Activated T-cell treated with anti-CD3 and anti-CD28 coated beads, Interleukin-2, amount 50 U/mL, for 72 hours (primary cell): ENCODE measurements around the gene PRKG1. TPM values are rescaled to one million over a fixed set of nuclear protein-coding genes. Genes with fewer than 3 reads are reported as not detected.

Experiments used
- ATAC-seq, 2 donors: fragments of 150-1000 bp; cut with Tn5 transposase; replicated peaks in 1 of 2; 2 replicates each; pipeline ENCODE4 v1.10.0; 2021; ENCODE audit warnings: moderate library complexity in 2 of 2, mild to moderate bottlenecking in 1 of 2
- DNase-seq, 2 donors: peaks; one replicate each; pipeline ENCODE4 v3.0.0; 2021 to 2022; ENCODE audit warnings: mixed read lengths in 1 of 2
- H3K27ac Mint-ChIP-seq: one replicate; pipeline ENCODE4 v1.8.0; 2022; ENCODE audit warnings: mild to moderate bottlenecking, moderate library complexity, mixed read lengths
- H3K27me3 Mint-ChIP-seq: one replicate; pipeline ENCODE4 v1.8.0; 2022; ENCODE audit warnings: low read depth, mixed read lengths
- H3K36me3 Mint-ChIP-seq, 2 donors: one replicate each; pipeline ENCODE4 v1.8.0; 2022; ENCODE audit warnings: mixed read lengths in 2 of 2, mild to moderate bottlenecking in 1 of 2; ENCODE audit not compliant: insufficient read depth in 2 of 2
- H3K4me1 Mint-ChIP-seq: one replicate; pipeline ENCODE4 v1.8.0; 2022; ENCODE audit warnings: low read depth, mixed read lengths
- H3K4me3 Mint-ChIP-seq, 2 donors: one replicate each; pipeline ENCODE4 v1.8.0; 2022; ENCODE audit warnings: mild to moderate bottlenecking in 2 of 2, mixed read lengths in 2 of 2, moderate library complexity in 2 of 2
- H3K9me3 Mint-ChIP-seq, 2 donors: one replicate each; pipeline ENCODE4 v1.8.0; 2022; ENCODE audit warnings: mixed read lengths in 2 of 2
- total RNA-seq, 2 donors: library from RNA; stranded (reverse); gene quantifications; one replicate each; pipeline ENCODE4 v1.2.3, GENCODE V29; 2022

The PRKG1 gene
- total RNA-seq, 2 donors from 2014 or later: not detected

DNA sequence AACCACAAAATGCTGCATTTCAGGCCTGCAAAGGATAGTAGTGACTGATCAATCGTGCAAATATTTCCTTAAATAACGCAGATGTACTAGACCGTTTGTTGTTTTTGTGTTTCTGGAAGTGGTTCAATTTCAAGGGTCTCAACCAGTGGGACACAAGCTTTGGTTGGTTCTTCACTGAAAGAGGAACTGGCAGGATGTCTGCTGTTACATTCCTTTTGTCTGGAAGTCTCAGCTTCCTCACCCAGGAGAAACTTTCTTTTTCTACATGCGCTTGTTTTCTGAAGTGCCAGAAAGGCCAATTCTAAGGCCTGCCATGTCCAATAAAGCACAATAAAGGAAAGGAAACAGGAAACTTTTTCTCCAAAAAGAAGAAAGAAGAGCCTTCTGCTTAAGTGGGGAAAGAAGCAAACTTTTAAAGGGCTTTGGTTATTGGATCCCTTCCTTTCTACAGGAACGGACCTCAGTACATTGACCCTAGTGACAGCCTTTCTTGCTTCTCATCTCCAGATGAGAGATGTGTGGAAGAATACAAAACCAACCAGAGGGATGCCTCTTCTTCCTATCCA is 1243.9 kb downstream of the PRKG1 start:
- Mint-ChIP-seq H3K36me3 (peaks cover 0 to 5% of the 10 kb centered on the region in 2 donors), H3K4me1 (peaks cover 13% of the 10 kb centered on the region), H3K27ac (no peak overlapping the region), H3K27me3 (peaks cover 31% of the 10 kb centered on the region), H3K4me3 (no peak overlapping the region), H3K9me3 (no peaks in the 10 kb centered on the region)
- DNase-seq (no peak), ATAC-seq (no peak)

DNA sequence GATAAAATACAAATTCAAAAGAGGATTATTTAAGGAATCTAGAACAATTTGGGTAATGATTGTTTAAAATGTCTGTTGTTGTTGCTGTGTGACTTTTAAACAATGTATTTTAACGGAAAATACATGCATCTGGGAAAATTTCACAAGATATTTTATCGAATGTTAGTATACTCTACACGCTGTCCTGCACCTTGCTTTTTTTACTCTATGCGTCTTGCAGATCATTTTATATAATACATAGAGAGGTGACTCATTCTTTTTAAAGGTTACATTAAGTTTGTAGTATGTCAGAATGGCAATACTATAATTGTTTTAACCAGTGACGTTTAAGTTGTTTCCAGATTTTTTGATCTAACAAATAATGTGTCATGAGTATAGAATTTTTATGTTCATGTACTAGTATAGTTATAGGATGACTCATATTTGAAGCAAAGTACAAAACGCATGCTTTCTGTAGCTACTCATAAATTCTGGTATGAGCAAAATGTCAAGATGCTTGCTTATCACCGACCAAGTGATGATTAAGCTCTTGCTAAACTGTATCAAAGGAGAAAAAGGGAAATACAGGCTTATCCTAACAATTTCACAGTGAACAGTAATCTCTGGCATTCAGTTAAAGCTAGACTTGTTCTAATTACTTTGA is 1244.7 kb downstream of the PRKG1 start:
- ATAC-seq (no peak), DNase-seq (no peak)
- H3K4me1 Mint-ChIP-seq: peaks cover 9% of the 10 kb centered on the region
- H3K27me3 Mint-ChIP-seq: peaks cover 25% of the 10 kb centered on the region
- no peak overlapping the region for H3K27ac Mint-ChIP-seq
- no peak overlapping the region for H3K4me3 Mint-ChIP-seq
- H3K36me3 Mint-ChIP-seq: peaks cover 0 to 3% of the 10 kb centered on the region in 2 donors
- no peaks in the 10 kb centered on the region for H3K9me3 Mint-ChIP-seq

DNA sequence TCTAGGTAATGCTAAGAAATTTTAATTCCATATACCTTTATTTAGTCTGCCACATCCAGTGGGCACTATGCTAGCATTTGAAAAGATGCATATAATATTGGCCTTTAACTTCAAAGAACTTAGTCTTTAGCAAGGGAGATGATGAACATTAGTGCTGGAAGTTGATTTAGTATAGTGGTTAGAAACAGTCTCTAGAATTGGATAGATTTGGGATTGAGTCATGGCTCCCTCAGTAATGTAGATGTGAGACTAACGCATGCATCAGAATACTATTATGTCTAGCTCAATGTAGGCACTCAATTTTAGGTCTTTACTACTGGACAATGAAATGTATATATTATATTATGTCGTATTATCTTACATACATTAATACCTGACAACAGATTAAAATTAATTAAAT is 1245.6 kb downstream of the PRKG1 start:
- H3K4me1 Mint-ChIP-seq: peaks cover under 1% of the 10 kb centered on the region
- no peak for ATAC-seq
- no peaks in the 10 kb centered on the region for H3K36me3 Mint-ChIP-seq
- no peak overlapping the region for H3K4me3 Mint-ChIP-seq
- H3K27ac Mint-ChIP-seq: no peak overlapping the region
- H3K9me3 Mint-ChIP-seq: no peaks in the 10 kb centered on the region
- no peak for DNase-seq
- peaks cover 16% of the 10 kb centered on the region for H3K27me3 Mint-ChIP-seq

DNA sequence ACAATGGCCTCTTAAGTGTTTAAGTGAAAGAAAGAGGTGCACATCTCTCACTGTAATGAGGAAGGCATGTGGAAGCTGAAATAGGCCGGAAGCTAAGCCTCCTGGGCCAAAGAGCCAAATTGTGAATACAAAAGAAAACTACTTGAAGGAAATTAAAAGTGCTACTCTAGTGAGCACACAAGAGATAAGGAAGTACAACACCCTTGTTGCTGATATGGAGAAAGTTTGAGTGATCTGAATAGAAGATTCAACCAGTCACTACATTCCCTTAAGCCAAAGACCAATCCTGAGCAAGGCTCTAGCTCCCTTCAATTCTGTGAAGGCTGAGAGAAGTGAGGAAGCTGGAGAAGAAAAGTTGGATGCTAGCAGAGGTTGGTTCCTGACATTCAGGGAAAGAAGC is 1248.0 kb downstream of the PRKG1 start:
- no peak overlapping the region for H3K27ac Mint-ChIP-seq
- no peaks in the 10 kb centered on the region for H3K36me3 Mint-ChIP-seq
- ATAC-seq (no peak), DNase-seq (no peak)
- H3K27me3 Mint-ChIP-seq: no peaks in the 10 kb centered on the region
- H3K9me3 Mint-ChIP-seq: peaks cover 0 to 2% of the 10 kb centered on the region in 2 donors
- H3K4me1 Mint-ChIP-seq: no peaks in the 10 kb centered on the region
- H3K4me3 Mint-ChIP-seq: no peak overlapping the region

DNA sequence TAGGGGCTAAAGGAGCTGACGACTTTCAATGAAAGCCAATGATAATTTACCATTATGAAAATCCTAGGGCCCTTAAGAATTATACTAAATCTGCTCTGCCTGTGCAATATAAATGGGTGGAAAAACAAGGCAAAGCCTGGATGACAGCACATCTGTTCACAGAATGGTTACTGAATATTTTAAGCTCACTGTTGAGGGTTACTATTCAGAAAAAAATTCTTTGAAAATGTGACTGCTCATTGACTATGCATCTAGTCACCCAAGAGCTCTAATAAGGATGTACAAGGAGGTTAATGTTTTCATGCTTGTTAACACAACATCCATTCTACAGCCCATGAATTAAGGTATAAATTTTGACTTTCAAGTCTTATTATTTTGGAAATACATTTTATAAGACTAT is 1248.6 kb downstream of the PRKG1 start:
- no peak for ATAC-seq

DNA sequence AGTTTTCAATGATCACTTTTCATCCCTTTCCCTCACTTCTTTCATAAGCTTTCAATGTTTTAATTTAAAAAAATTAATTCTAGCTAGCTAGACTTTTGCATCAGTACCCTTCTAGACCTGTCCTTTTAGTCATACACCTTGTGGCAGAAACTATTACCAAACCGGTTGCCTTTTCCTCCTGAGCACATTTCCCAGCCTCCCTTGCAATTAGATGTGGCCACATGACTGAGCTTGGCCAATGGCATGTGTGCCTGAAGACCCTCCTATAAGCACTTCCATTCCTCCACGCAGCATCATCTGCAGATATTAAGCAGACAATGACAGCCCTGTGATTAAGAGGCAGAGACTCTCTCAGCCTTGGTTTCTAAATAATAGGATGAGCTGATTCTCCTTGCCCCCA is 1252.1 kb downstream of the PRKG1 start:
- ATAC-seq (no peak), DNase-seq (no peak)
- no peaks in the 10 kb centered on the region for H3K27me3 Mint-ChIP-seq
- no peak overlapping the region for H3K4me3 Mint-ChIP-seq
- no peaks in the 10 kb centered on the region for H3K36me3 Mint-ChIP-seq
- no peak overlapping the region for H3K27ac Mint-ChIP-seq
- H3K4me1 Mint-ChIP-seq: no peaks in the 10 kb centered on the region
- peaks cover 0 to 2% of the 10 kb centered on the region in 2 donors for H3K9me3 Mint-ChIP-seq

More for the DNA sequence above, 1248.6 kb downstream of the PRKG1 start:
- H3K9me3 Mint-ChIP-seq: peaks cover 0 to 2% of the 10 kb centered on the region in 2 donors
- no peaks in the 10 kb centered on the region for H3K4me1 Mint-ChIP-seq
- no peaks in the 10 kb centered on the region for H3K36me3 Mint-ChIP-seq
- H3K4me3 Mint-ChIP-seq: no peak overlapping the region
- no peak for DNase-seq
- H3K27ac Mint-ChIP-seq: no peak overlapping the region
- H3K27me3 Mint-ChIP-seq: no peaks in the 10 kb centered on the region

DNA sequence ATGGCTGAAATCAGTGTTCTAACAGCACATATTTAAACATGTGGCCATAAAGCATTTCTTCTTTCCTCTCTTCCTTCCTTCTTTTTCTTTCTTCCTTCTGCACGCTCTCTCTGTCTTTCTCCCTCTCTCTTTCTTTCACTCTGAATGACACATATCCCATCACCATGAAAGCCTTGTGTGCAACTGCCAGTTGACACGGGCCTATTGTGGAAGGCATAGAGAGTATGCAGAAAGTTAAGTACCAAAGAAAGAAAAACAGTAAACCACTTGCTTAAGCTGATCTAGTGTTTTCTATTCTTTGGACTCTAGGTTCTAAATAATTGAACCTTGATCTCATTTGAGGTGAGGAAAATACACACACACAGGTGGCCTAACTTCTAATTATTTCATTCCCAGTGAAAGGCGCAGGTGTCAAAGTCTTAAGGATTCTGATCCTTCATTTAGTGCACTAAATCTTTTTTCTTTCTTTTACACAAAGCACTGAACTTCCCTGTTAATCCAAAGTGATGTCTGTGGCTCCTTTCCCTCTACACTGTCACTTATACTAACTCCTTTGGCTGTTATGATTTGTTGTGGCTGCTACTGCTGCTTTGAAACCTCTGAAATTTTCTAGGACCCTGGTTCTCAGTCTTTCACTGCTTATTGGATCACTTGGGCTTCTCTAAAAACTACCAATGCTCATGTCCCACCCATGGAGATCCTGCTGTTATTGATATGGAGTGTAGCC is 1257.5 kb downstream of the PRKG1 start:
- H3K4me3 Mint-ChIP-seq: no peak overlapping the region
- no peaks in the 10 kb centered on the region for H3K27me3 Mint-ChIP-seq
- no peak overlapping the region for H3K27ac Mint-ChIP-seq
- DNase-seq: no peak
- no peak for ATAC-seq
- no peaks in the 10 kb centered on the region for H3K9me3 Mint-ChIP-seq
- no peaks in the 10 kb centered on the region for H3K4me1 Mint-ChIP-seq
- no peaks in the 10 kb centered on the region for H3K36me3 Mint-ChIP-seq

DNA sequence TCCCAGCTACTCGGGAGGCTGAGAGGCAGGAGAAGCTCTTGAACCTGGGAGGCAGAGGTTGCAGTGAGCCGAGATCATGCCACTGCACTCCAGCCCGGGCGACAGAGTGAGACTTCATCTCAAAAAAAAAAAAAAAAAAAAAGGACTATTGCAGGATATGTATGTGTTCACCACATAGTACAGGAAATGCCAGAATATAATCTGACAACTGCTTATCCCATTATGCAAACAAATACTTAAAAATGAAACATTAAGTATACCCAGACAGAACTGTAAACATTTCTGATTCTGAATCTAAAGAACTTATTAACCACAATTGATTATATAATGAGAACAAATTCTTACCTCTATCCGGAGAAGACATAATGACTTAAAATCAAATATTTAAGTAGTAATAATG is 1258.5 kb downstream of the PRKG1 start:
- no peaks in the 10 kb centered on the region for H3K4me1 Mint-ChIP-seq
- no peak for ATAC-seq
- no peaks in the 10 kb centered on the region for H3K9me3 Mint-ChIP-seq
- H3K36me3 Mint-ChIP-seq: no peaks in the 10 kb centered on the region
- H3K4me3 Mint-ChIP-seq: no peak overlapping the region
- no peak overlapping the region for H3K27ac Mint-ChIP-seq
- DNase-seq: no peak
- no peaks in the 10 kb centered on the region for H3K27me3 Mint-ChIP-seq

DNA sequence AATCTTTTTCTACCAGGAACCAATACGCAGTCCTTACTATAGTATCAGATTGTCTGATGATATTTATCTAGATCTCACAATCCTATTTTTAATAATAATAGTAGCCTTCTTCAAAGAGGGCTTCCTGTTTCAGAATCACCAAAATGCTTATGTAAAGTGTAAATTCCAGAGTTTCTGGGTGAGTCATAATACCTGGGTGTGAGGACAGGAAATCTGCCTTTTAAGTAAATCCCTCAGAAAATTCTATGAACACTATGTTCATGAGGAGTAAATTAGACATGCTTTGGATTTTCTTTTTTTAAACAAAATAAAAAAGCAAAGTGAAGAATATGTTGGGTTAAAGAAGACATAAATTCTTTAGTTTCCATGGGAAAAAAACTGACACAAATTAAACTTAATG is 1260.3 kb downstream of the PRKG1 start:
- DNase-seq: no peak
- no peak overlapping the region for H3K4me3 Mint-ChIP-seq
- no peak for ATAC-seq
- no peaks in the 10 kb centered on the region for H3K9me3 Mint-ChIP-seq
- no peaks in the 10 kb centered on the region for H3K36me3 Mint-ChIP-seq
- no peak overlapping the region for H3K27ac Mint-ChIP-seq
- H3K4me1 Mint-ChIP-seq: no peaks in the 10 kb centered on the region
- no peaks in the 10 kb centered on the region for H3K27me3 Mint-ChIP-seq

DNA sequence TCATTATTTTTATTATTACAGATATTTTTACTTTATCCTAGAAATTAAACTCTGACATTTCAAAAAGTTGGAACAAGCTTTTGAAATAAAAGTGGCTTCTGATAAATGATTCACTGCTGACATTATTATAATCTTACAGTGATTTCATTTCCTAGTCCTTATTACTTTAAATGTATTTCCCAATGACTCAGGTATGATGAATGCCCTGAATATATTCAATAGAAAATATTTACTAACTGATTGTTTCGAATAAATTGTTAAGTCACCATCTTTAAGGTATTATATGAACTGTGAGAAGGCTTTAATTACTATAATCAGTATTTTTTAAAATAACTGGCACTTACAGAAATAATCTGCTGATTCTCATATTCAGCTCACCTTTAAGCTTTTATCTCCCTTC is 1261.4 kb downstream of the PRKG1 start:
- Mint-ChIP-seq H3K4me3 (no peak overlapping the region), H3K4me1 (no peaks in the 10 kb centered on the region), H3K27ac (no peak overlapping the region), H3K9me3 (no peaks in the 10 kb centered on the region), H3K36me3 (no peaks in the 10 kb centered on the region), H3K27me3 (no peaks in the 10 kb centered on the region)
- no peak for DNase-seq
- ATAC-seq: no peak

DNA sequence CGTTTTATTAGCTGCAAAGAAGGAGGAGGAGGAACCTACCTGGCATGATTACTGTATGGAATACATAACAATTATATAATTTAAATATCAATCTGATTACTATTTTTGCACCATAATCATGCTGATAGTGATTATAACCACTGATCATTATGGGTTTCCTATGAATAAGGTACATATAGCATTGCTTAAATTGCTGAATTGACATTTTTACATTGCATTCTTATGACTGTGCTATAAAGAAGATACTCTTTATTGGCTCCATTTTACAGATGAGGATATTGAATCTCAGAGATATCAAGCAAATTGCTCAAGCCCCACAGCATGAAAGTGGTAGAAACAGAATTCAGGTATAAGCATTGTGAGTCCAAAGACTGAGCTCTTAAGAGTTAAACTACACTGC is 1262.9 kb downstream of the PRKG1 start:
- no peaks in the 10 kb centered on the region for H3K9me3 Mint-ChIP-seq
- no peaks in the 10 kb centered on the region for H3K4me1 Mint-ChIP-seq
- DNase-seq (no peak), ATAC-seq (no peak)
- H3K4me3 Mint-ChIP-seq: no peak overlapping the region
- H3K27ac Mint-ChIP-seq: no peak overlapping the region
- H3K27me3 Mint-ChIP-seq: no peaks in the 10 kb centered on the region
- no peaks in the 10 kb centered on the region for H3K36me3 Mint-ChIP-seq

DNA sequence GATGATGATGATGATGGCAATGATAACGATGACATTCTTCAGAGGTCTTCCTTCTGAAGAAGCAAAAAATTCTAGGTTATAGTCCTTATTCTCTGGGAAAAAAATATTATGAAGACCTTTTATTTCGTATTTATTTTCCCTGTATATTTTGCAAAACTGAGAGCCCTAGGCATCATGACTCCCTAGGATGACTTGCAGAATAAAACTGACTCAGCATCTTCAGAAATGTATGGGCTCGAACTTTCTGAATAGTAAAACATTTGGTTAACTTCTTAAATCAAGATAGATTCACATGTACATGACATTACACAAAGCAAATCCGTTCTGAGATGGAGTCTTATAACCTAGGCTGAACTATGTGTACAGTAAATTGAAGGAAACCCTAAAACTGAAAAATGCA is 1269.2 kb downstream of the PRKG1 start:
- no peak for ATAC-seq
- no peak overlapping the region for H3K4me3 Mint-ChIP-seq
- H3K36me3 Mint-ChIP-seq: no peaks in the 10 kb centered on the region
- no peaks in the 10 kb centered on the region for H3K4me1 Mint-ChIP-seq
- DNase-seq: no peak
- no peak overlapping the region for H3K27ac Mint-ChIP-seq
- H3K9me3 Mint-ChIP-seq: no peaks in the 10 kb centered on the region
- no peaks in the 10 kb centered on the region for H3K27me3 Mint-ChIP-seq

DNA sequence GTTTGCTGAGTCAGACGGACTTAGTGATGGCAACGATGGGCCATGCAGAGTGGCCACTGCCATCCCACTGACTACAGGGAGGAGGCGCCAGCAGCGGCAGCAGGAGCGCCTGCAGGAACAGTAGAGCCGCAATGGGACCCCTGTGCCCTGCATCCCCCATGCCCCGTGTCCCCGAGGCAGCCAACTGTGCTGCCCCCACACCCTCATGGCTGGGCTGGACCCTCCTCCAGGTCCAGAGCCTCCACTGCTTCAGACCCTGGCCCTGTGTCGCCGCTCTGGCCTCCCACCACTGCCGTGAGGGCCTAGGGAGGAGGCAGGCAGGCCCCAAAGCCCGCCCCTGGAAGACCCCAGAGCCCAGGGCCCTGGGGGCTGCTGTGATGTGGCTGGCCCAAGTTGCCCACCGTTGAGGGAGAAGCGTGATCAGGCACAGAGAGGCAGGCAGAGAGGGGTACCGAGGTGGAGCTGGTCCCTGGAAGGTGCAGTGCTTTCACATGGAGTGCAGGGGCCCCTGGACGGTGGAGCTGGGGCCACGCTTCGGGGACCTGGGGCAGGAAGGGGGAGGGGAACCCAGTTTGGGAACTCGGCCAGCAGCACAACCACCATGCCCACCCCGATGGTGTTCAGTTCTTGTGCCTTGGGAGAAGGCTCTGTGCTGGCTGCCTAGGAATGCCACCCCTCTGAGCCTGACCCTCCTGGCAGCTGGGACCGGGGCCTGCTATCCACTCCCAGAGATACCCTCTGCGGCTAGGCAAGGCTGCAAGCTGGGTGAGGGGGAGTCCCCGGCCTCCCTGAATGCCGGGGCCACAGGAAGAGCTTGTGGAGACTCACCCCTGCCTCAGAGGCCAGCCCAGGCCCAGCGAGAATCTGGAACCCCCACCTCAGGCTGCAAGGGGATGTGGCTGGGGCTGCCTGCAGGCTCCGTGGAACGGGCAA is 1272.4 kb downstream of the PRKG1 start:
- peaks cover 0 to 1% of the 10 kb centered on the region in 2 donors for H3K9me3 Mint-ChIP-seq
- ATAC-seq (no peak), DNase-seq (no peak)
- no peaks in the 10 kb centered on the region for H3K4me1 Mint-ChIP-seq
- H3K36me3 Mint-ChIP-seq: no peaks in the 10 kb centered on the region
- H3K27ac Mint-ChIP-seq: no peak overlapping the region
- no peaks in the 10 kb centered on the region for H3K27me3 Mint-ChIP-seq
- H3K4me3 Mint-ChIP-seq: no peak overlapping the region
